Measurements from ENCODE around the gene STK32C. TPM values are rescaled to one million over a fixed set of nuclear protein-coding genes. Genes with fewer than 3 reads are reported as not detected.

The STK32C gene
- total and polyA plus RNA-seq, 2 of the 4 experiments (the other 2 are of a cell fraction) = 5.0 to 8.3 TPM

DNA sequence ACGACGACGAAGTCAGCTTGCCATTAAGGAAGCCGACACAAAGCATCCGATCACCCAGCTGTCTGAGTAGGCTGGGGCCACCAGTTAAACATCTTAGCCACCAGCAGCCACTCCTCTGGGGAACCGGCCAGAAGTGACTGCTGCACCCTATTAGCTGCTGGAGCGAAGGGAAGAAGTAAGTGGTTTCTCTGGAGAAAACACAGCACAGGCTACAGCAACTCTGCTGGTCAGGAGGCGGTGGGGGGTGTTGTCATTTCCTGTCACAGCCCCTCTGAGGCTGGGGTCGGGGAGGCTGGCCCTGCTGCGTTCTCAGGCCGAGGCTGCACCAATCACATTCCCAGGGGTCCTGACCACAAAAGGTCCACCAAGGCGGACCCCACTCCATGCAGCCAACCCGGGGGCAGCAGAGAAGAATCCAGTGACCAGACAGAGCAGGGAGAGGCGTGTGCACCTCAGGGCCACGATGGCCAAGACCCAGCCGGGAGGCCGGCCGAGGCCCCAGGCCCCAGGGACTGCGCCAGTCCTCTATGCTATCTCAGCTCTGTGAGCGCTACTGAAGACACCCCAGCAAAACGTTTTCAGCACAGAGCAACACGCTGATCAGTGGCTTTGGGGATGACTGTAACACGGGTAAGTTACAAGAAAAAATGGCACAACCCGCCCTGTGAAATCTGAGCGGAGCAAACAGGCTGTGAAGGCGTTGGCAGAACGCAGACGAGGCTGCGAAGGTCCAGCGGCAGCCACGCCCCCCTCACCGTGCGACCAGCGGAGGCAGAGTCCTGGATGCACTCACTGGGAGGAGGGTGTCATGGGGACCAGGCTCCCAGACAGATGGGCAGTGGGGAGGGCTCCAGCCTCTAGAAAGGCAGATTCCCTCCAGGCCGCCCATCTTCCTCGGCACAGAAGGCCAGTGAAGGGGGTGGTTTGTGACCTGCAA lies 24.8 kb downstream of the STK32C start:
- H3K9ac ChIP-seq (ENCODE audit: low read depth, low read length) = no peak overlapping the region
- WGBS, 2 experiments (ENCODE audit: extremely low coverage in 2 of 2, insufficient read length in 1 of 2) = 11% methylated on average over 3 of the region's 36 CpGs; no CpG with 5 or more reads in 1 of the 2 experiments
- dilution Hi-C loops (cut with HindIII; ENCODE audit: low sequenced_read_pairs, unreplicated experiment) = no loop called here
- H2BK120ac ChIP-seq (ENCODE audit: low read depth, low read length) = no peak overlapping the region
- H4K5ac ChIP-seq (ENCODE audit: low read depth, low read length) = no peak overlapping the region
- H3K36me3 ChIP-seq (ENCODE audit: control insufficient read depth, insufficient read depth, low read length) = no peaks in the 10 kb centered on the region
- in situ Hi-C loops (cut with MboI; ENCODE audit: low sequenced_read_pairs) = no loop called here
- H3K9me3 ChIP-seq (ENCODE audit: control insufficient read depth, insufficient read depth, low read length) = no peaks in the 10 kb centered on the region
- no peak overlapping the region for H2BK5ac ChIP-seq (ENCODE audit: low read depth, low read length, poor library complexity, severe bottlenecking)
- ATAC-seq (ENCODE audit: low read depth) (peak; percentile 74), DNase-seq (no peak)
- H3K4me1 ChIP-seq (ENCODE audit: control insufficient read depth, insufficient read depth, low read length) = peaks cover 2% of the 10 kb centered on the region; the same call in 1 of the 2 replicates
- no peak overlapping the region for H3K27ac ChIP-seq (ENCODE audit: insufficient read depth, low read length)
- H4K91ac ChIP-seq (ENCODE audit: insufficient read depth, low read depth, low read length) = no peak overlapping the region
- no peak overlapping the region for H3K4ac ChIP-seq (ENCODE audit: low read depth, low read length)
- no peak overlapping the region for H2AK9ac ChIP-seq (replicated peaks; ENCODE audit: low read depth, low read length, poor library complexity)
- no peak for TF ChIP-seq RAD21 (IDR thresholded peaks at IDR 0.05; ENCODE audit: low read length)
- no peak for TF ChIP-seq ELK1 (IDR thresholded peaks at IDR 0.05; ENCODE audit: borderline replicate concordance, low read depth, low read length)
- TF ChIP-seq CHD1 (IDR thresholded peaks at IDR 0.05; ENCODE audit: low read depth, low read length) = no peak
- no peak for TF ChIP-seq MXI1 (IDR thresholded peaks at IDR 0.05; ENCODE audit: borderline replicate concordance, low read depth, low read length)
- TF ChIP-seq, protein P1, sequence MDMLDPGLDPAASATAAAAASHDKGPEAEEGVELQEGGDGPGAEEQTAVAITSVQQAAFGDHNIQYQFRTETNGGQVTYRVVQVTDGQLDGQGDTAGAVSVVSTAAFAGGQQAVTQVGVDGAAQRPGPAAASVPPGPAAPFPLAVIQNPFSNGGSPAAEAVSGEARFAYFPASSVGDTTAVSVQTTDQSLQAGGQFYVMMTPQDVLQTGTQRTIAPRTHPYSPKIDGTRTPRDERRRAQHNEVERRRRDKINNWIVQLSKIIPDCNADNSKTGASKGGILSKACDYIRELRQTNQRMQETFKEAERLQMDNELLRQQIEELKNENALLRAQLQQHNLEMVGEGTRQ (IDR thresholded peaks at IDR 0.05; ENCODE audit: low read depth, low read length) = no peak
- no peak for TF ChIP-seq BHLHE40 (IDR thresholded peaks at IDR 0.05; ENCODE audit: low read depth, low read length)
- no peak for TF ChIP-seq CEBPB (IDR thresholded peaks at IDR 0.05; ENCODE audit: low read depth, low read length)
- no peak for TF ChIP-seq CTCF (conservative IDR thresholded peaks at IDR 0.05; ENCODE audit: low read depth, low read length)
- no peak for TF ChIP-seq NFE2L2 (IDR thresholded peaks at IDR 0.05; ENCODE audit: low read depth, low read length)
- TF ChIP-seq POLR2A (IDR thresholded peaks at IDR 0.05; ENCODE audit: low read depth, low read length) = no peak
- no peak for TF ChIP-seq MAZ (IDR thresholded peaks at IDR 0.05; ENCODE audit: borderline replicate concordance, low read depth, low read length)
- no peak for TF ChIP-seq RFX5 (IDR thresholded peaks at IDR 0.05; ENCODE audit: low read depth, low read length)
- H3K9me1 ChIP-seq (ENCODE audit: insufficient read depth, low read length) = no peaks in the 10 kb centered on the region; the same call in 1 of the 2 replicates
- no peak overlapping the region for H3K18ac ChIP-seq (ENCODE audit: low read depth, low read length)
- ChIA-PET CTCF (interaction anchor here (0.7 kb wide), 1 partner anchor 12 kb away, joined by 3 read pairs; no protein-coding TSS in a partner anchor), POLR2A (ENCODE audit: unreplicated experiment) (no interaction called here)
- H2BK20ac ChIP-seq (ENCODE audit: low read depth, low read length) = no peak overlapping the region
- H2BK15ac ChIP-seq (ENCODE audit: low read depth, low read length) = no peak overlapping the region
- no TSS peak for BruUV-seq (replicated peaks)
- H3K4me2 ChIP-seq (ENCODE audit: low read depth, low read length) = peak overlapping the region; percentile 13; the same call in 1 of the 2 replicates
- no peak overlapping the region for H3K23ac ChIP-seq (ENCODE audit: low read depth, low read length)
- H2AFZ ChIP-seq (replicated peaks; ENCODE audit: low read length, poor library complexity) = peak overlapping the region; percentile 27
- no peak overlapping the region for H3K14ac ChIP-seq (replicated peaks; ENCODE audit: low read depth, low read length)
- H3K4me3 ChIP-seq (ENCODE audit: insufficient read depth, low read depth, low read length) = no peak overlapping the region
- H3K27me3 ChIP-seq (ENCODE audit: control insufficient read depth, insufficient read depth, low read length) = peaks cover 19% of the 10 kb centered on the region; the same call in 1 of the 2 replicates
- H2AK5ac ChIP-seq (ENCODE audit: low read depth, low read length) = no peak overlapping the region
- H4K8ac ChIP-seq (ENCODE audit: low read depth in 2 of 2, low read length in 2 of 2) = no peak overlapping the region
- intact Hi-C loops (cut with micrococcal nuclease) = no loop called here
- H4K20me1 ChIP-seq (ENCODE audit: insufficient read depth, low read length) = no peaks in the 10 kb centered on the region
- H3K56ac ChIP-seq (ENCODE audit: extremely low read depth, insufficient read depth, low read length) = no peak overlapping the region
- H3K79me1 ChIP-seq (ENCODE audit: low read depth in 1 of 2, low read length in 2 of 2) = no peaks in the 10 kb centered on the region
